GM10248 (cell line): ENCODE data around the gene CD164.

Source experiments
- CTCF ChIA-PET: fragments of 300-600 bp; sonication (Branson Sonifier 250); formaldehyde crosslinking; extraction: SDS; loops from one replicate; lab custom pipeline; 2021; ENCODE audit warnings: antibody characterized with exemption; lab: Yijun Ruan, JAX
- POLR2A ChIA-PET: fragments of 350-650 bp; sonication (Branson Sonifier 250); formaldehyde crosslinking; extraction: SDS; loops from one replicate; lab custom pipeline; 2020; ENCODE audit warnings: antibody characterized with exemption; lab: Yijun Ruan, JAX
- DNase-seq: peaks from one replicate; pipeline ENCODE4 v3.0.0; 2012; ENCODE audit errors: extremely low spot score
- CTCF ChIP-seq: IDR thresholded peaks from 2 replicates; pipeline ENCODE4 v1.5.1; 2012; ENCODE audit warnings: mild to moderate bottlenecking, low read depth; ENCODE audit errors: extremely low read depth, missing control alignments, control extremely low read depth

Gene CD164

GRCh38 chr6:109318328-109318876 lies 63.9 kb downstream of the CD164 start:
- DNase-seq, result no peak
- TF ChIP-seq CTCF, result no peak
- POLR2A ChIA-PET, result interaction anchor here (0.6 kb wide), 1 partner anchor 782 kb away, joined by 7 read pairs; no protein-coding TSS in a partner anchor
- CTCF ChIA-PET, result interaction anchor here (1.3 kb wide), 1 partner anchor 9 kb away, joined by 3 read pairs; no protein-coding TSS in a partner anchor

GRCh38 chr6:109316909-109317308 lies 65.4 kb downstream of the CD164 start:
- TF ChIP-seq CTCF, result no peak
- DNase-seq, result no peak
- CTCF ChIA-PET, result interaction anchor here (1.2 kb wide), 1 partner anchor 12 kb away, joined by 3 read pairs; no protein-coding TSS in a partner anchor
- POLR2A ChIA-PET, result no interaction called here
